ENCODE results near the gene SCN3A. TPM values are rescaled to one million over a fixed set of nuclear protein-coding genes. Genes with fewer than 3 reads are reported as not detected.

The SCN3A gene
- total RNA-seq, result not detected

DNA sequence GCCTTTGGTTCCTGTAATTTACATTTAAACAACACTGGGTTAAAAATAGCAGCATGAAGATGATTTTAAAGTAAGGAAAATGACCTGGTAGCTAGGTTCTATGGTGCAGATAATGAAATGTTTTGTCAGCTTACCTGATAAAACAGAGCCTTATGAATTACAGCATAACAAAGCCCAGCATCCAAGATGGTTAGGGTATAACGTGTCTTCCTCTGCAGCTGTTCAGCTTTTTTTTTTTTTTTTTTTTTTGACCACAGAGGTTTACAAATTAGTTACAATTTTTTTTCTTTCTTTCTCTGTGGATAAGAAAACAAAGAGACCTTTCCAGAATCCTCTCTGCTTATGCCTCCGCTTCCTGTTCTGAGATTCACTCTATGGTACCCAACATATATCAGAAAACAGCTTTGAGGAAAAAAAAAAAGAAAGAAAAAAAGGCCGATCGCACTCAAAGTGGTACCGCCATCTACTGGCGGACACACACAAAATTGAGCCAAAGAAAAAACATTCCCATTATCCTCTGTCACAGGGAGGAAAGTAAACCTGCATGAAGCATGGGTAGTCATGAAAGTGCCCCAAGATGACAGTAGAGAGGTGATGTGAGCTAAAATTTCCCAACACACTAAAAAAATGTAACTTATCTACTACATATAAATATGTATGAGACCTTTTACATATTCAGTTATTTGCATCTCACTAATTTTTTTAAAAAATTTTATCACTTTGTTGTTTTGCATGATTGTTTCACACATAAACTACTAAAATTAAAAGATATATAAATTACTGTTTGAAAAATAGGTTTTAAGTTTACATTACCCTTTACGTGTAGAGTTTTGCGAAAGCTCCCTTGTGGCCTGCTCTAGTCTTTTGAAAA lies at the start of gene SCN3A:
SCN3A (minus strand) TSS at position 362 of the 871 bp plus-strand sequence. CDS start 27,656 bp downstream, outside the sequence.
- ChIA-PET POLR2A (no interaction called here), CTCF (interaction anchor here (0.6 to 0.7 kb wide), 2 partner anchors 12 to 768 kb away, joined by 3 to 4 read pairs; no protein-coding TSS in a partner anchor)
- no peak within 1 kb of the TSS for H3K27ac Mint-ChIP-seq
- no peak for DNase-seq
- no peaks in the 10 kb centered on the region for H3K9me3 Mint-ChIP-seq
- H3K4me3 Mint-ChIP-seq, result no peak within 1 kb of the TSS
- H3K4me1 Mint-ChIP-seq, result peaks cover 3% of the 10 kb centered on the region
- H3K36me3 Mint-ChIP-seq (ENCODE audit: low read depth), result no peaks in the 10 kb centered on the region
- peaks cover 5% of the 10 kb centered on the region for H3K27me3 Mint-ChIP-seq

DNA sequence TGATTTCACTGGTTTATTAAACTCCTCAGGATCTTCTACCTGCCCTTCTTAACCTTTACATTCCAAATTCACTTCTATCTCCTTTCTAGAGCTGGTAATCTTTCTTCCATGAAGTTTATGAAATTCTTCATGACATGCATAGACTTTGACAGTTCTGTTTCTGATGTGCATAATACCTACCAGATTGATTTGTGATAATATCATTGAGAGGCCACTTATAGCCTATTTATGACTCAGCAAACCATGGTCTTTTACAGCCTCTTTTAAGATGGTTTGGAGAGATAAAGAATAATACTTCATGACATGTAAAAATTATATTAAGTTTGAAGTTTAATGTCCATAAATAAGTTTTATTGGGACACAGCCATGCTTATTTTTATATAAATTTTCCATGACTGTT lies 49.3 kb upstream of the SCN3A start:
- H3K27me3 Mint-ChIP-seq, result peaks cover 7% of the 10 kb centered on the region
- CTCF ChIA-PET, result no interaction called here
- no peak overlapping the region for H3K27ac Mint-ChIP-seq
- no peaks in the 10 kb centered on the region for H3K36me3 Mint-ChIP-seq (ENCODE audit: low read depth)
- no peaks in the 10 kb centered on the region for H3K9me3 Mint-ChIP-seq
- no peaks in the 10 kb centered on the region for H3K4me1 Mint-ChIP-seq
- DNase-seq, result no peak
- POLR2A ChIA-PET, result no interaction called here
- H3K4me3 Mint-ChIP-seq, result no peak overlapping the region

DNA sequence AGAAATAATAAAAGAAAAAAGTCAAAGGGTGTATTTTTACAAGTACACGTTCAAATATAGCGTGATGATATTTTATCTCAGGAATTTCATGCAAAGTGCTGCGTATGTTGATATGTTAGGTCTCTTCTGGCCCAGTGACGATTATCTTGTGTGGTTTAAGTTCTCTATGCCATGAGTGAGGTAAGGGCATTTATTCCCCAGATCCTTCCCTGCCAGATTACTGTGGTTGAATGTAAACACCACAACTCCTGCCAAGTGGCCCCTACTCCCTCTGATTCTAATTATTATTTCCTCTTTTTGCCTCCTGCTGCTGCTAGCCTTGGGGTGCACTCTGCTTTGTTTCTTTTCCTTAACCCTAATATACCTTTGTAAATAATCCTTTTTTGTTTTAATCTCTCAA lies 47.5 kb upstream of the SCN3A start:
- Mint-ChIP-seq H3K4me1 (no peaks in the 10 kb centered on the region), H3K27ac (no peak overlapping the region), H3K4me3 (no peak overlapping the region), H3K9me3 (no peaks in the 10 kb centered on the region), H3K27me3 (peaks cover 7% of the 10 kb centered on the region), H3K36me3 (ENCODE audit: low read depth) (no peaks in the 10 kb centered on the region)
- no peak for DNase-seq
- CTCF ChIA-PET, result no interaction called here
- POLR2A ChIA-PET, result no interaction called here

GRCh38 chr2:165248238-165248637 lies 44.4 kb upstream of the SCN3A start:
- H3K4me1 Mint-ChIP-seq, result no peaks in the 10 kb centered on the region
- no peaks in the 10 kb centered on the region for H3K36me3 Mint-ChIP-seq (ENCODE audit: low read depth)
- CTCF ChIA-PET, result no interaction called here
- POLR2A ChIA-PET, result no interaction called here
- peaks cover 7% of the 10 kb centered on the region for H3K27me3 Mint-ChIP-seq
- no peak for DNase-seq
- H3K9me3 Mint-ChIP-seq, result no peaks in the 10 kb centered on the region
- H3K4me3 Mint-ChIP-seq, result no peak overlapping the region
- no peak overlapping the region for H3K27ac Mint-ChIP-seq

GRCh38 chr2:165245081-165245793 lies 41.4 kb upstream of the SCN3A start:
- ChIA-PET POLR2A (no interaction called here), CTCF (no interaction called here)
- no peaks in the 10 kb centered on the region for H3K4me1 Mint-ChIP-seq
- no peak overlapping the region for H3K4me3 Mint-ChIP-seq
- no peaks in the 10 kb centered on the region for H3K9me3 Mint-ChIP-seq
- H3K36me3 Mint-ChIP-seq (ENCODE audit: low read depth), result no peaks in the 10 kb centered on the region
- no peak for DNase-seq
- H3K27me3 Mint-ChIP-seq, result no peaks in the 10 kb centered on the region
- H3K27ac Mint-ChIP-seq, result no peak overlapping the region

DNA sequence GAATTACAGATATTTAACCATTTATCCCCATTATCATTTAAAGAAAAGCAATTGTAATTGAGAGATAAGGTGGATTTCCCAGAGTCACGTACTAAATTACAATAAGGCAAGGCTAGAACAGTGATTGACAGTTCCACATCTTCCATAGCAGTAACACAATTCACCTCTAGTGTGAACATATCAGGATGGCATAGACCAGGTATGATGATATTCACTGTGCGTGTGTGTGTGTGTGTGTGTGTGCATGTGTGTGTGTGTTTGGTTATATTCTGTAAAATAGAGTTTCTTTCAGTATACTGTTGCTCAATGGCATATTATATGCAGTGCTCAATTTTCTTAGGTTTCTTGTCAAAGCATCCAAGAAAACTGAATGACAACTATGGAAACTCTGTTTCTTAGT lies 37.1 kb upstream of the SCN3A start:
- Mint-ChIP-seq H3K36me3 (ENCODE audit: low read depth) (no peaks in the 10 kb centered on the region), H3K27me3 (no peaks in the 10 kb centered on the region), H3K4me3 (no peak overlapping the region), H3K27ac (no peak overlapping the region), H3K4me1 (no peaks in the 10 kb centered on the region), H3K9me3 (no peaks in the 10 kb centered on the region)
- ChIA-PET CTCF (no interaction called here), POLR2A (no interaction called here)
- no peak for DNase-seq

DNA sequence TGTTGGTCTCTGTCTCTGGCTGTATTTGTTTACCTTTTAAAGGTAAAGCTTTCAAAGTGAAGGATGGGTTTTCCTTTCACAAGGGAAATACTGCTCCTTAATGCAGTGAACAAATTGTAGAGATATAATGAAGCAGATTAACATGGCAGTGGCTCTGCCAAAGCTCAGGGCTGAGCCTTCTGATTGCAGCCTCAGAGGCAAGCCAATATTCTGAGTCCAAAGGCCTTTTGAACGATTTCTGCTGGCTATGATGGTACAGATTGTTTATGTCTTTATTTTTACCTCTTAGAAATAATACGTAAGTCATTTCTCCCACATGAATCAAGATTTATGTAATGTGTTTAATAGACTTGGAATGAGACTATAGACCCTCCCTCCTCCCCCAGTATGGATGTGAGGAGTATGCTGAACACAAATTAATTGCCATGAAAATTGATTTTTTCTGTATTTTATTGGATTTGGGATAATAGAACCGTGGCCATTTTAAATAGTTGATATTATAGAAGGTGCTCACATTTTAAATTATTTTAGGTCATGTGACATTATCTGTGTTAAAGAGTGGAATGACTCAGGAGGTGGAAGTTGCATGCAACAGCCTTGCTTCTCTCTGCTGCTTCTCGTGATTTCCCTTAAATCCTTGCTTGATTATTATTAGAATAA lies 36.1 kb upstream of the SCN3A start:
- no peaks in the 10 kb centered on the region for H3K27me3 Mint-ChIP-seq
- H3K4me3 Mint-ChIP-seq, result no peak overlapping the region
- H3K36me3 Mint-ChIP-seq (ENCODE audit: low read depth), result no peaks in the 10 kb centered on the region
- H3K9me3 Mint-ChIP-seq, result no peaks in the 10 kb centered on the region
- H3K27ac Mint-ChIP-seq, result no peak overlapping the region
- H3K4me1 Mint-ChIP-seq, result no peaks in the 10 kb centered on the region
- ChIA-PET POLR2A (no interaction called here), CTCF (no interaction called here)
- no peak for DNase-seq

DNA sequence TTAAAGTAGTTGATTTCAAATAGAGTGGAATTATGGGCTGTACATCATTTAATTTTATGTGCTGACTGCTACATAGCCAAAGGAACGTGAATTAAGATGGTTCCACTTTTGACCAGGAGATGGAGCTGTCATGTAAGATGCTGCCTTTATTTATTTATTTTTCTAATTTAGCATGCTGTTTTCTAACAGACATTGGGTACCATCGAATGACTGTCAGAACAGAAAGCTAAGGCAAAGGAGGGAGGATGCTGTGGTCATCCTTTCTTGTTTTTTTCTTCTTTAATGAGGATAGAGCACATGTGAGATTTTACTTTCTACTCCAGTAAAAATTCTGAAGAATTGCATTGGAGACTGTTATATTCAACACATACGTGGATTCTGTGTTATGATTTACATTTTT lies 35.4 kb upstream of the SCN3A start, which contains the start of gene SCN2A:
SCN2A (plus strand) TSS at position 185 of the 400 bp plus-strand sequence. CDS start 56,410 bp downstream, outside the sequence.
- Mint-ChIP-seq H3K27ac (no peak within 1 kb of the TSS), H3K27me3 (no peaks in the 10 kb centered on the region), H3K4me1 (no peaks in the 10 kb centered on the region), H3K4me3 (no peak within 1 kb of the TSS), H3K9me3 (no peaks in the 10 kb centered on the region), H3K36me3 (ENCODE audit: low read depth) (no peaks in the 10 kb centered on the region)
- POLR2A ChIA-PET, result no interaction called here
- DNase-seq, result peak; percentile 8
- CTCF ChIA-PET, result no interaction called here

DNA sequence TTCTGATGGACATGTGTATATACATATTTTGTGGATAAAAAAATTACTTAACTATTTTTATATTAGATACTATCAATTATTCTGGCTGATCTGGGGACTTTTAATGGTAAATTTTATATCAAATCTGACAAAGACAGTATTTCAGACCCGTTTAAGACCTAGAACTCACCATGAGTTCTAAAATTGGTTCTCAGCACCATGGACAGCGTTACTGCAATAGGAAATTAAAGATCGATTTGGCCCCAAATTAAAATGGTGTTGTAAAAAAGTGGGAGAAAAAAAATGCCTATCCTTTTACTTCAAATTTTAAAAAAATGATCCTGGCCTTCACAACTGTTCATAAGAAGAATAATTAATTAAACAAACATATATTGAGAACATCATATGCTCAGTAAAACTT lies 34.4 kb upstream of the SCN3A start:
- ChIA-PET CTCF (no interaction called here), POLR2A (no interaction called here)
- Mint-ChIP-seq H3K27ac (no peak overlapping the region), H3K36me3 (ENCODE audit: low read depth) (no peaks in the 10 kb centered on the region), H3K4me3 (no peak overlapping the region), H3K9me3 (no peaks in the 10 kb centered on the region), H3K4me1 (no peaks in the 10 kb centered on the region), H3K27me3 (no peaks in the 10 kb centered on the region)
- DNase-seq, result peak; percentile 32

GRCh38 chr2:165237056-165237455 lies 33.2 kb upstream of the SCN3A start:
- DNase-seq, result no peak
- POLR2A ChIA-PET, result no interaction called here
- H3K27me3 Mint-ChIP-seq, result peaks cover 2% of the 10 kb centered on the region
- H3K9me3 Mint-ChIP-seq, result no peaks in the 10 kb centered on the region
- no peaks in the 10 kb centered on the region for H3K36me3 Mint-ChIP-seq (ENCODE audit: low read depth)
- H3K4me3 Mint-ChIP-seq, result no peak overlapping the region
- H3K27ac Mint-ChIP-seq, result no peak overlapping the region
- CTCF ChIA-PET, result no interaction called here
- H3K4me1 Mint-ChIP-seq, result no peaks in the 10 kb centered on the region

DNA sequence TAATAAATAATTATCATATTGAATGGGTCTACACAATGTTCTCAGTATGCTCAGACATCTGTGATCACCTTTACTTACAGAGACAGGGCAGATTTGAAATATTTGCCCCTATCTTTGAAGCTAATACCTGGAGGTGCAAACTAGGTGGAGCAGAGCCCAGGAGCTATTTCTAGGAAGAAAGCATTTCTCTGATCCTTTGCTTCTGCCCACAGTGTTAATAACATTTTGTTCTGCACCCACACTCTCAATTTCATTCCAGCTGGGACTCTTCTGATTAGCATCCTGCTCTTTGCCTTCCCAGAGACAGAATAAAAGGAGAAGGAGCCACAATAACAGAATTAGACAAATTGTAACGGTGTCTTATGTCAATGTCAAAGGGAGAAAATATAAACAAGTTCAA lies 23.7 kb upstream of the SCN3A start:
- ChIA-PET POLR2A (no interaction called here), CTCF (no interaction called here)
- Mint-ChIP-seq H3K4me1 (no peaks in the 10 kb centered on the region), H3K27ac (no peak overlapping the region), H3K4me3 (no peak overlapping the region), H3K27me3 (peaks cover 2% of the 10 kb centered on the region), H3K36me3 (ENCODE audit: low read depth) (no peaks in the 10 kb centered on the region), H3K9me3 (no peaks in the 10 kb centered on the region)
- no peak for DNase-seq

DNA sequence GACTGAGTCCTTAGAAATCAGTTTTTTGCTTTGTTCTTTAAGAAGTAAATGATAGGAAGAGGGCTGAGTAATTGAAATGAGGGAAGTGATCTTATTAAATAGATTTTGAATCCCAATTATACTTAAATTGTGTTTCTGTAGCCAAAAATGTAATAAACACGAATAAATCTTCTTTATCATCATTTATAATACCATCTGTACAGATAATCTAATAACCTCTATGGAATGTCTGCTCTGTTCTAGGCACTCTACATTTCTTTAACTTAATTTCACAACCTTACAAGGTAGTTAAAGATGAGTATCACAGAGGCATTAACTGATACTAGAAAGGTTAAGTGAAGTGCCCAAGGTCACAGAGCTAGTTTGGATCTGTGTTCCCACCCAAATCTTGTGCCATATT lies 21.1 kb upstream of the SCN3A start:
- no peaks in the 10 kb centered on the region for H3K27me3 Mint-ChIP-seq

DNA sequence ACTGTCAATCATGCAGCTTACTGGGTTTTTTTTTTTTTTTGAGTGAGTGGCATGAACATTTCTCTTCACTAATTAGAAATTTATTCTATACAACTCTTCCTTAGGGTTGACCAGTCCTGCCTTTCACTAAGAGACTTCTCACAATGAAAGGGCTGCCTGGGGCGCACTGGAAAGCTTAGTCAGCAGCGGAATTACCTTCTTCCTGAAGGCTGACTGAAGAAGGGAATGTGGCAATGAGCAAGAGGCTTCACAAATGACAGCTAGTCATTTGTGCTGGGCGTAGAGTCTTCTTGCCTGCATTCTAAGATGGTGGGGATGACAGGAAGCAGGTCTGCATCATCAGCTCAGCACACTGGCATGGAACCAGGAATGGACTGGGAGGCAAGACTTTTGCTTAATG lies 15.6 kb upstream of the SCN3A start:
- no peaks in the 10 kb centered on the region for H3K27me3 Mint-ChIP-seq
- no peak overlapping the region for H3K27ac Mint-ChIP-seq
- H3K9me3 Mint-ChIP-seq, result no peaks in the 10 kb centered on the region
- no peak for DNase-seq
- CTCF ChIA-PET, result no interaction called here
- no peaks in the 10 kb centered on the region for H3K36me3 Mint-ChIP-seq (ENCODE audit: low read depth)
- POLR2A ChIA-PET, result no interaction called here
- H3K4me1 Mint-ChIP-seq, result no peaks in the 10 kb centered on the region
- H3K4me3 Mint-ChIP-seq, result no peak overlapping the region

More for the DNA sequence above, 21.1 kb upstream of the SCN3A start:
- Mint-ChIP-seq H3K9me3 (no peaks in the 10 kb centered on the region), H3K4me1 (no peaks in the 10 kb centered on the region), H3K4me3 (no peak overlapping the region), H3K27ac (no peak overlapping the region), H3K36me3 (ENCODE audit: low read depth) (no peaks in the 10 kb centered on the region)
- DNase-seq, result no peak
- ChIA-PET CTCF (no interaction called here), POLR2A (no interaction called here)

Measured in activated CD4-positive, alpha-beta T cell treated with anti-CD3 and anti-CD28 coated beads, Interleukin-2, amount 10 ng/mL, durations not matched to agents 7 days and 5 days (primary cell).